Liver (tissue), 2 donors: Measurements from ENCODE around the gene KIAA0586.

ENCODE experiments used
- GABPA ChIP-seq, 2 donors: IDR thresholded peaks in 1 of 2; conservative IDR thresholded peaks in 1 of 2; 2 replicates each; pipeline ENCODE4 v1.6.1; 2016; ENCODE audit warnings: antibody characterized with exemption in 2 of 2, mild to moderate bottlenecking in 1 of 2, moderate library complexity in 1 of 2
- TF ChIP-seq, protein P1 (sequence below): IDR thresholded peaks from 2 replicates; pipeline ENCODE4 v1.6.1; 2016; ENCODE audit warnings: antibody characterized with exemption, mild to moderate bottlenecking
- donor health status: healthy.

DNA sequence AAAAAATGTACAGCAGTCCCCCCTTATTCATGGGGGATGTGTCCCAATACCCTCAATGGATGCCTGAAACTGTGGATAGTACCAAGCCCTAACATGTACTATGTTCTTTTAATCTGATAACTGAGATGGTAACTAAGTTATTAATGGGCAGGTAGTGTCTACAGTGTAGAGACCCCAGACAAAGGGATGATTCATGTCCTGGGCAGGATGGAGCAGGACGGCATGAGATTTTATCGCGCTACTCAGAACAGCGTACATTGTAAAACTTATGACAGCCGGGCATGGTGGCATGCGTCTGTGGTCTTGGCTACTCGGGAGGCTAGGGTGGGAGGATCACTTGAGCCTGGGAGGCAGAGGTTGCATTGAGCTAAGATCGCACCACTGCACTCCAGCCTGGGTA is 37.1 kb downstream of the KIAA0586 start:
- no peak for TF ChIP-seq GABPA (IDR thresholded peaks at IDR 0.05 in 1 of 2, conservative IDR thresholded peaks at IDR 0.05 in 1 of 2)
- TF ChIP-seq, protein P1, sequence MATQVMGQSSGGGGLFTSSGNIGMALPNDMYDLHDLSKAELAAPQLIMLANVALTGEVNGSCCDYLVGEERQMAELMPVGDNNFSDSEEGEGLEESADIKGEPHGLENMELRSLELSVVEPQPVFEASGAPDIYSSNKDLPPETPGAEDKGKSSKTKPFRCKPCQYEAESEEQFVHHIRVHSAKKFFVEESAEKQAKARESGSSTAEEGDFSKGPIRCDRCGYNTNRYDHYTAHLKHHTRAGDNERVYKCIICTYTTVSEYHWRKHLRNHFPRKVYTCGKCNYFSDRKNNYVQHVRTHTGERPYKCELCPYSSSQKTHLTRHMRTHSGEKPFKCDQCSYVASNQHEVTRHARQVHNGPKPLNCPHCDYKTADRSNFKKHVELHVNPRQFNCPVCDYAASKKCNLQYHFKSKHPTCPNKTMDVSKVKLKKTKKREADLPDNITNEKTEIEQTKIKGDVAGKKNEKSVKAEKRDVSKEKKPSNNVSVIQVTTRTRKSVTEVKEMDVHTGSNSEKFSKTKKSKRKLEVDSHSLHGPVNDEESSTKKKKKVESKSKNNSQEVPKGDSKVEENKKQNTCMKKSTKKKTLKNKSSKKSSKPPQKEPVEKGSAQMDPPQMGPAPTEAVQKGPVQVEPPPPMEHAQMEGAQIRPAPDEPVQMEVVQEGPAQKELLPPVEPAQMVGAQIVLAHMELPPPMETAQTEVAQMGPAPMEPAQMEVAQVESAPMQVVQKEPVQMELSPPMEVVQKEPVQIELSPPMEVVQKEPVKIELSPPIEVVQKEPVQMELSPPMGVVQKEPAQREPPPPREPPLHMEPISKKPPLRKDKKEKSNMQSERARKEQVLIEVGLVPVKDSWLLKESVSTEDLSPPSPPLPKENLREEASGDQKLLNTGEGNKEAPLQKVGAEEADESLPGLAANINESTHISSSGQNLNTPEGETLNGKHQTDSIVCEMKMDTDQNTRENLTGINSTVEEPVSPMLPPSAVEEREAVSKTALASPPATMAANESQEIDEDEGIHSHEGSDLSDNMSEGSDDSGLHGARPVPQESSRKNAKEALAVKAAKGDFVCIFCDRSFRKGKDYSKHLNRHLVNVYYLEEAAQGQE = no peak
